ENCODE data around the gene TTC39A. TPM values are rescaled to one million over a fixed set of nuclear protein-coding genes. Genes with fewer than 3 reads are reported as not detected.

The TTC39A gene
- total and polyA plus RNA-seq, 2 donors, result 1.1 to 2.8 TPM

DNA sequence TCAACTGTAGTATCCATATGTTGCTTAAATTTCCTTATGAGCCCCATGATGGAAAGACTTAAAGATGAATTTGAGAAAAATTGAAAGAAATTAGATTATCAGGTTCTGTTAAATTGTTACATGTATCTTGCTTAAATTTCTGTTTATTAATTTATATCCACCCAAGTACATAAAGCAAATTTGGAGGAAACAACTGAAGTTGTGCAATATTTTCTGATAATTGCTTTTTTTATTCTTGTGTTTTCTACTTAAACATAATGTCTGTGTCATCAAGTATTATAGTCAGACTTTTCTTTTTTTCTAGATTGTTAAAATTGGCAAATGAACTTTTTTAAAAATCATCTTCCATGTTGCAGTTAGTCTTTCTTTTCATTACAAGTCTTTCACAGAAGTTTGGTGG is 57.4 kb downstream of the TTC39A start:
- no peak overlapping the region for H3K27ac ChIP-seq (ENCODE audit: low read depth in 1 of 2, low read length in 1 of 2)
- DNase-seq (ENCODE audit: low read depth in 6 of 9, low spot score in 9 of 9), result no peak
- H3K36me3 ChIP-seq (ENCODE audit: control insufficient read depth in 2 of 2, insufficient read depth in 2 of 2, low read length in 1 of 2), result peaks cover 5 to 6% of the 10 kb centered on the region in 2 donors
- no peaks in the 10 kb centered on the region for H3K27me3 ChIP-seq (ENCODE audit: control insufficient read depth in 2 of 2, insufficient read depth in 1 of 2, low read length in 1 of 2)
- H3K4me1 ChIP-seq (ENCODE audit: control insufficient read depth in 2 of 2, insufficient read depth in 2 of 2, low read length in 2 of 2), result no peaks in the 10 kb centered on the region
- no peak overlapping the region for H3K4me3 ChIP-seq (ENCODE audit: low read length in 2 of 2)
- no peaks in the 10 kb centered on the region for H3K9me3 ChIP-seq (ENCODE audit: control insufficient read depth in 2 of 2, insufficient read depth in 1 of 2, low read length in 1 of 2)

DNA sequence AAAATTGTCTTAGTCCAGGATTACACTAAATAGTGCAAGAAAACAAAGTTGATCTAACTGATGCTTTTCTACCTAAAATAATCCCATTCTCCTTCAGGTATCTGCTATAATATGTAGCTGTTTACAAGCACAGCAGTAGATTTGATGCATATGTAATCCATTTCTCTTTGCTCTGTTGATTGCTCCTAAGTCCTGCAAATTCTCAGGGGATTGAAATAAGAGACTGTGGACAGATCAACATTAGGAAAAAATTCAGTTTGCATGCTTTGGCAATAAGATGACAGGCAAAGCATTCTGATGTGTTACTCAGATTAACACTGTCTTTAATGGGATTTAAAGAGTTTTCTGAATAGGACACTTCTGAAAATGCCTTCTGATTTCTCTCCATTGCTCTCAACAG is 59.6 kb downstream of the TTC39A start:
- Histone ChIP-seq H3K4me1 (ENCODE audit: control insufficient read depth in 2 of 2, insufficient read depth in 2 of 2, low read length in 2 of 2) (no peaks in the 10 kb centered on the region), H3K36me3 (ENCODE audit: control insufficient read depth in 2 of 2, insufficient read depth in 2 of 2, low read length in 1 of 2) (peaks cover 5 to 6% of the 10 kb centered on the region in 2 donors), H3K27ac (ENCODE audit: low read depth in 1 of 2, low read length in 1 of 2) (no peak overlapping the region), H3K9me3 (ENCODE audit: control insufficient read depth in 2 of 2, insufficient read depth in 1 of 2, low read length in 1 of 2) (no peaks in the 10 kb centered on the region), H3K4me3 (ENCODE audit: low read length in 2 of 2) (no peak overlapping the region), H3K27me3 (ENCODE audit: control insufficient read depth in 2 of 2, insufficient read depth in 1 of 2, low read length in 1 of 2) (no peaks in the 10 kb centered on the region)
- DNase-seq (ENCODE audit: low read depth in 6 of 9, low spot score in 9 of 9), result no peak

DNA sequence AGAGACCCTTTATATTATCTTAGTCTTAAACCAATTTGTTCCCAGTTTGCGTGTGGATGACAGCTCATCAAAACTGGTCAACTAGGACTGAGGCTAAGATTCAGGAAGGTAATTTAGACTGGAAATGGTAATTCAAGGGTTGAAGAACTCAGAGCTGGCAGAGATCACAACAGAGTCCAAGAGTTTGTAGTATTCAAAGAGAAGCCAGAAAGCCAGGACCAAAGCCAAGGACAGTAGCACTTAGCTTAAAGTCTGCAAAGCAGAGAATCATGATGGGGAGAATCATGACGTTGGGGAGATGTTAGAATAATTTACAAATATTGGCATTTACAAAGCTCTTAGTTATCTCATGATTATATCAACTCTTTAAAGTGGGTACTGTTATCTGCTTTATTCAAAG is 61.7 kb downstream of the TTC39A start:
- Histone ChIP-seq H3K36me3 (ENCODE audit: control insufficient read depth in 2 of 2, insufficient read depth in 2 of 2, low read length in 1 of 2) (peaks cover 5 to 6% of the 10 kb centered on the region in 2 donors), H3K27me3 (ENCODE audit: control insufficient read depth in 2 of 2, insufficient read depth in 1 of 2, low read length in 1 of 2) (no peaks in the 10 kb centered on the region), H3K4me1 (ENCODE audit: control insufficient read depth in 2 of 2, insufficient read depth in 2 of 2, low read length in 2 of 2) (no peaks in the 10 kb centered on the region), H3K9me3 (ENCODE audit: control insufficient read depth in 2 of 2, insufficient read depth in 1 of 2, low read length in 1 of 2) (no peaks in the 10 kb centered on the region), H3K4me3 (ENCODE audit: low read length in 2 of 2) (no peak overlapping the region), H3K27ac (ENCODE audit: low read depth in 1 of 2, low read length in 1 of 2) (no peak overlapping the region)
- DNase-seq (ENCODE audit: low read depth in 6 of 9, low spot score in 9 of 9), result no peak
- WGBS, result 95% methylated on average over 2 of the region's 2 CpGs

DNA sequence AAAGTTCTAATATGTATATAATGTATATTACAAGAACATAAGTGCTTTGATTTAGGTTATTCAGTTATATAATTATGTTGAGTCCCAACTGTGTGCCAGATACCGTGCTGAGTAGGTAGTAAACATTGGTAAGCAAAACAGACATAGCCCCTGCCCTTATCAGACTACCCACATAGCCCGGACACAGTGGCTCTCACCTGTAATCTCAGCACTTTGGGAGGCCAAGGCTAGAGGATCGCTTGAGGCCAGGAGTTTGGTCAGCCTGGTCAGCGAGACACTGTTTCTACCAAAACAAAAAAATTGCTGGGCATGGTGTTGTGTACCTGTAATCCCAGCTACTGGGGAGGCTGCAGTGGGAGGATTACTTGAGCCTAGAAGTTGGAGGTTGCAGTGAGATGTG is 63.6 kb downstream of the TTC39A start:
- Histone ChIP-seq H3K27ac (ENCODE audit: low read depth in 1 of 2, low read length in 1 of 2) (no peak overlapping the region), H3K36me3 (ENCODE audit: control insufficient read depth in 2 of 2, insufficient read depth in 2 of 2, low read length in 1 of 2) (peaks cover 5 to 6% of the 10 kb centered on the region in 2 donors), H3K4me3 (ENCODE audit: low read length in 2 of 2) (no peak overlapping the region), H3K4me1 (ENCODE audit: control insufficient read depth in 2 of 2, insufficient read depth in 2 of 2, low read length in 2 of 2) (no peaks in the 10 kb centered on the region), H3K9me3 (ENCODE audit: control insufficient read depth in 2 of 2, insufficient read depth in 1 of 2, low read length in 1 of 2) (no peaks in the 10 kb centered on the region), H3K27me3 (ENCODE audit: control insufficient read depth in 2 of 2, insufficient read depth in 1 of 2, low read length in 1 of 2) (no peaks in the 10 kb centered on the region)
- WGBS, result 97% methylated on average over 4 of the region's 4 CpGs
- DNase-seq (ENCODE audit: low read depth in 6 of 9, low spot score in 9 of 9), result no peak

DNA sequence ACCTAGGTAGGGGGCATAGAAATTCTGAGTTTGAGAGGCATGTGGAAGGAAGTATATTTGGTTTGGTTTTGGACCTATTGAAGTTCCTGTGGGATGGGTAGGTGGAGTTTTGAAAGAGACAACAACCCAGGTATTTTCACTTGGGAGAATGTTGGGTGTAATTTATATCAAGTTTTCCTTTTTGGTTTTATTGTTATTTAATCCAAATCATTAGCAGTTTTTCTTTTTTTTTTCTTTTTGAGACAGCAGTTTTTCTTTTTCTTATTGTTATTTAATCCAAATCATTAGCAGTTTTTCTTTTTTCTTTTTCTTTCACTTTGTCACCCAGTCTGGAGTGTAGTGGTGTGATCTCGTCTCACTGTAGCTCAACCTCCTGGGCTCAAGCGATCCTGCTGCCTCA is 64.2 kb downstream of the TTC39A start:
- Histone ChIP-seq H3K36me3 (ENCODE audit: control insufficient read depth in 2 of 2, insufficient read depth in 2 of 2, low read length in 1 of 2) (peaks cover 4 to 5% of the 10 kb centered on the region in 2 donors), H3K4me1 (ENCODE audit: control insufficient read depth in 2 of 2, insufficient read depth in 2 of 2, low read length in 2 of 2) (no peaks in the 10 kb centered on the region), H3K27ac (ENCODE audit: low read depth in 1 of 2, low read length in 1 of 2) (no peak overlapping the region), H3K4me3 (ENCODE audit: low read length in 2 of 2) (no peak overlapping the region), H3K9me3 (ENCODE audit: control insufficient read depth in 2 of 2, insufficient read depth in 1 of 2, low read length in 1 of 2) (no peaks in the 10 kb centered on the region), H3K27me3 (ENCODE audit: control insufficient read depth in 2 of 2, insufficient read depth in 1 of 2, low read length in 1 of 2) (no peaks in the 10 kb centered on the region)
- DNase-seq (ENCODE audit: low read depth in 6 of 9, low spot score in 9 of 9), result no peak
- 97% methylated on average over 2 of the region's 2 CpGs for WGBS

DNA sequence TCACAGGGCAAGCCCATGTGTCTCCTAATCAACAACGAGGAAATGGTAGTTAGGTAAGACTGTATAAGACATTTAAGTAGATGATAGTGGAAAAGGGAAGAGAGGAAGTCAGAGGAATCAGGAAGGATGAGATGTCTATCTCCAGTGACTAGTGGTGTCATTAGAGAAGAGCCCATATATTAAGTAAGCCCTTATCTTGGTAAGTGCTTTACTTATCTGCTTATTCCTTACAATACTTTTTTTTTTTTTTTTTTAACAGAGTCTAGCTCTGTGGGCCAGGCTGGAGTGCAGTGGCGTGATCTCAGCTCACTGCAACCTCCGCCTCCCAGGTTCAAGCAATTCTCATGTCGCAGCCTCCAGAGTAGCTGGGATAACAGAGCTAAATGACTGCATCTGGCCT is 64.7 kb downstream of the TTC39A start:
- H3K27ac ChIP-seq (ENCODE audit: low read depth in 1 of 2, low read length in 1 of 2), result no peak overlapping the region
- H3K27me3 ChIP-seq (ENCODE audit: control insufficient read depth in 2 of 2, insufficient read depth in 1 of 2, low read length in 1 of 2), result no peaks in the 10 kb centered on the region
- no peak overlapping the region for H3K4me3 ChIP-seq (ENCODE audit: low read length in 2 of 2)
- no peaks in the 10 kb centered on the region for H3K4me1 ChIP-seq (ENCODE audit: control insufficient read depth in 2 of 2, insufficient read depth in 2 of 2, low read length in 2 of 2)
- H3K9me3 ChIP-seq (ENCODE audit: control insufficient read depth in 2 of 2, insufficient read depth in 1 of 2, low read length in 1 of 2), result no peaks in the 10 kb centered on the region
- WGBS, result 95% methylated on average over 4 of the region's 4 CpGs
- no peaks in the 10 kb centered on the region for H3K36me3 ChIP-seq (ENCODE audit: control insufficient read depth in 2 of 2, insufficient read depth in 2 of 2, low read length in 1 of 2)
- no peak for DNase-seq (ENCODE audit: low read depth in 6 of 9, low spot score in 9 of 9)

DNA sequence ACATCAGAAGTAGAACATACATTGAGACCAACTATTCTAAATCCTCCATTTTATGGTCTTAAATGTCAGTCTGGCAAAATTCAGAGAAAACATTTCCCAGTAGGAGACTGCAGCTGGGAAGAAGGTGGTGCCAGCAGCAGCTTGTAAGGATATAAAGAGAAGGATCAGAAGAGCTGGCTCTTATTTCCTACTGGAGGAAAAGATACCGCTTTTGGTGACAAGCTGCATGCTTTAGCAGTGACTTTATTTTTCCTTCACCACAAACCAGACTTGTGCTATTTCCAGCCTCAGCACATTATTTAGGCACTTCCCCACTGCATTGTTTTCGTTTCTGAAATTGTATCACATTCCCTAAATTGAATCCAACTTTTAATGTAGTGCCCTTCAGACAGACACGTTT is 65.9 kb downstream of the TTC39A start:
- Histone ChIP-seq H3K4me1 (ENCODE audit: control insufficient read depth in 2 of 2, insufficient read depth in 2 of 2, low read length in 2 of 2) (no peaks in the 10 kb centered on the region), H3K9me3 (ENCODE audit: control insufficient read depth in 2 of 2, insufficient read depth in 1 of 2, low read length in 1 of 2) (no peaks in the 10 kb centered on the region), H3K36me3 (ENCODE audit: control insufficient read depth in 2 of 2, insufficient read depth in 2 of 2, low read length in 1 of 2) (no peaks in the 10 kb centered on the region), H3K4me3 (ENCODE audit: low read length in 2 of 2) (no peak overlapping the region), H3K27ac (ENCODE audit: low read depth in 1 of 2, low read length in 1 of 2) (no peak overlapping the region), H3K27me3 (ENCODE audit: control insufficient read depth in 2 of 2, insufficient read depth in 1 of 2, low read length in 1 of 2) (no peaks in the 10 kb centered on the region)
- no peak for DNase-seq (ENCODE audit: low read depth in 6 of 9, low spot score in 9 of 9)
- WGBS, result 74% methylated on average over 3 of the region's 3 CpGs

DNA sequence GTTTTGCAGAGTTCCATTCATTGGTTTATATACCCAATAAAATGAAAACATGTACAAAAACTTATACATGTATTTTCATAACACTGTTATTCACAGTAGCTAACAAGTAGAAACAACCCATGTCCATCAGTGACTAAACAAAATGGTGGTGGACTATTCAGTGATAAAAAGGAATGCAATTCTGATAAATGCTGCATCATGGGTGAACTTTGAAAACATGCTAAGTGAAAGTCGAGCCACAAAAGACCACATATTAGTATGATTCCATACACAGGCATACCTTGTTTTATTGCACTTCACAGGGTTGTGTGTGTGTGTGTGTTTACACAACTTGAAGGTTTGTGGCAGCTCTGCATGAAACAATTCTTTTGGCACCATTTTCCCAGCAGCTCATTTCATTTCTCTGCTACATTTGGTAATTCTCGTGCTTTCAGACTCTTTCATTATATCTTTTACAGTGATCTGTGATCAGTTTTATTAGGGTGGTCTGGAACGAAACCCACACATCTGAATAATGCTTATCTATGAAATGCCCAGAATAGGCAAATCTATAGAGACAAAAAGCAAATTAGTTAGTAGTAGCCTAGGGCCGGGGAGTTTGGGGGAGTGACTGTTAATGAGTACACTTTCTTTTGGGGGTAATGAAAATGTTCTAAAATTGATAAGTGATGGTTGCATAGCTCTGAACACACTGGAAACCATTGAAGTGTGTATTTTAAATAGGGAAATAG is 67.0 kb downstream of the TTC39A start:
- no peak for DNase-seq (ENCODE audit: low read depth in 6 of 9, low spot score in 9 of 9)
- H3K27ac ChIP-seq (ENCODE audit: low read depth in 1 of 2, low read length in 1 of 2), result no peak overlapping the region
- no peak overlapping the region for H3K4me3 ChIP-seq (ENCODE audit: low read length in 2 of 2)
- 99% methylated on average over 4 of the region's 4 CpGs for WGBS
- H3K9me3 ChIP-seq (ENCODE audit: control insufficient read depth in 2 of 2, insufficient read depth in 1 of 2, low read length in 1 of 2), result no peaks in the 10 kb centered on the region
- H3K27me3 ChIP-seq (ENCODE audit: control insufficient read depth in 2 of 2, insufficient read depth in 1 of 2, low read length in 1 of 2), result no peaks in the 10 kb centered on the region
- no peaks in the 10 kb centered on the region for H3K36me3 ChIP-seq (ENCODE audit: control insufficient read depth in 2 of 2, insufficient read depth in 2 of 2, low read length in 1 of 2)
- no peaks in the 10 kb centered on the region for H3K4me1 ChIP-seq (ENCODE audit: control insufficient read depth in 2 of 2, insufficient read depth in 2 of 2, low read length in 2 of 2)

DNA sequence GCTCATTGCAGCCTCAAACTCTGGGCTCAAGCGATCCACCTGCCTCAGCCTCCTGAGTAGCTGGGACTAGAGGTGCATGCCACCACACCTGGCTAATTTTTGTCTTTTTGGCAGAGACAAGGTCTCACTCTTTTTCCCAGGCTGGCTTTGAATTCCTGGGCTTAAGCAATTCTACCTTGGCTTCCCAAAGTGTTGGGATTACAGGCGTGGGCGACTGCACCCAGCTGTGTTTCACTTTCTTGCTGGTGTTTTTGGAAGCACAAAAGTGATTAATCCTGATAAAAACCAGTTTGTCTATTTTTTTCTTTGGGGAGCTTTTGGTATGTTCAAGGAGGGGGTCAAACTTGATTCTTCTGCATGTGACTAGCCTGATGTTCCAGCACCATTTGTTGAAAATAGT is 75.0 kb downstream of the TTC39A start:
- Histone ChIP-seq H3K4me1 (ENCODE audit: control insufficient read depth in 2 of 2, insufficient read depth in 2 of 2, low read length in 2 of 2) (no peaks in the 10 kb centered on the region), H3K27ac (ENCODE audit: low read depth in 1 of 2, low read length in 1 of 2) (no peak overlapping the region), H3K27me3 (ENCODE audit: control insufficient read depth in 2 of 2, insufficient read depth in 1 of 2, low read length in 1 of 2) (no peaks in the 10 kb centered on the region), H3K36me3 (ENCODE audit: control insufficient read depth in 2 of 2, insufficient read depth in 2 of 2, low read length in 1 of 2) (no peaks in the 10 kb centered on the region), H3K4me3 (ENCODE audit: low read length in 2 of 2) (no peak overlapping the region), H3K9me3 (ENCODE audit: control insufficient read depth in 2 of 2, insufficient read depth in 1 of 2, low read length in 1 of 2) (no peaks in the 10 kb centered on the region)
- 98% methylated on average over 3 of the region's 3 CpGs for WGBS
- DNase-seq (ENCODE audit: low read depth in 6 of 9, low spot score in 9 of 9), result no peak

Data from thymus (tissue), 11 donors.